Activated CD4-positive, alpha-beta T cell treated with anti-CD3 and anti-CD28 coated beads for 1 hour (primary cell): ENCODE measurements around the gene BICC1.

Source experiments
- DNase-seq: peaks from one replicate; pipeline ENCODE4 v3.0.0-alpha.2; 2020

Gene BICC1

GRCh38 chr10:58715061-58715460, 202.4 kb downstream of the BICC1 start:
- no peak for DNase-seq

GRCh38 chr10:58718596-58718995, 205.9 kb downstream of the BICC1 start:
- DNase-seq, result no peak

DNA sequence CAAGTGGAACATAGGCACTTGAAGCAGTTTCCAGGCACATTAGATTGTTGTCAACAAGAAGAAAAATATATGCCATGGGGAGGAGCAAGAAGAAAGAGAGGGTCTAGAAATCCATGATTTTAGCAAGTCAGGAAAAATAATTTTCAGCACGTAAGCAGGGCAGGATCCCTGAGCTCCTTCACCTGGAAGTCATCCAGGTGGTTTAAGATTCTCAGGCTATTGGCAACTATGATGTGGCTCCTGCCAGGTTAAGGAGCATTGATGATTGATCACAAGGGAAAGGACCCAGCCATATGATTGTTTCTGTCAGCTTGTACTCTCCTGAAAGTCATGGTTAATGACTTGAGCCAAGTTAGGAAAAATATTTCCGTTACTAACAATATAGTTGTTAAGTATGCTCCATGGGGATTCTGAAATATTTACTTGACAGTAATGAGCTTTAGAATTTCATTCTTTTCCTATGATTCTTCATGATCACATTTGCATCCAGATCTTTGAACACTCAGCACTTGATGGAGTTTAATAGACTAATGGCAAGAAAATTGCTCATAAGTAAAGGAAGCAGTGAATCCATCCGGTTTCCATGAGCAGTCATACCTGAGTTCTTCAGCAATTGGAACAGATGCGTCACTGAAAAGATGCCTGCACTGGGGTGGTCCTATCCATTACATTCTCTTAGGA, 209.1 kb downstream of the BICC1 start:
- DNase-seq, result no peak

GRCh38 chr10:58723186-58723585, 210.5 kb downstream of the BICC1 start:
- DNase-seq, result no peak

- DNase-seq, result no peak
Measured at GRCh38 chr10:58723966-58724365, 211.3 kb downstream of the BICC1 start.

DNA sequence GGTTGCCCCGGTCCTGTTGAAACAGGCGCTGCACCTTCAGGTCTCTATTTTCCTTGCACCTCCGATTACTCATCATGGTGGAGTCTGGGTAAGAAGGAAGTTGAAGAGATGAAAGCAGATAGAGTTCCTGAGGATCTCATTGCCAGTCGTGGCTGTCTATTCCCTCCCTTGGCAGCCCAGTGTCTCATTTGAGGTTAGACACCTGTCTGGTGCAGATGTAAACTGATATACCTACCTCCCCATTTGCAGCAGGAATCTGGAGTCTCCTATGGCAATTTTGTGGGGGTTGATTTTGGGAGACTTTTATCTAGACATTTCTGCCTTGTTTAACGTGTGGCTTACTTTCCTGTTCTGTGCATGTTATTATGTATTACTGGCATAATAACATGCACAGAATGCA, 212.1 kb downstream of the BICC1 start:
- no peak for DNase-seq

DNA sequence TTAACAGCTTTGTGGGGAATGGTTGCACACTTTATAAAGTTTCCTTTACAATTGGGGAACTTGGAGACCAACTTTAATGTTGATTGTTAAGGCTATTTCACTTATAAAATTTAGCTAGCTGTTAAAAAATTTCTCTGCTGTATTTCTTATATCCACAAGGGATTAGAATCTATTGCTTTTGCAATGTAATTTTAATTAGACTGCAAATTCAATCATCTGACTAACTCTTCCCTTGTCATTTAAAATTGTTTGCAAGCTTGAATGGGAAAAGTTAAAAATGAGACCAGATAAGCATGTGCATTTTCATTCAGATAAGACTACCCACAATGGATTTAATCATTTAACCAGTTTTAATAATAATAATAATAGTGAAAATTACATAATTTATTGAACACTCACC, 213.2 kb downstream of the BICC1 start:
- DNase-seq, result no peak

GRCh38 chr10:58727633-58728032, 215.0 kb downstream of the BICC1 start:
- no peak for DNase-seq

DNA sequence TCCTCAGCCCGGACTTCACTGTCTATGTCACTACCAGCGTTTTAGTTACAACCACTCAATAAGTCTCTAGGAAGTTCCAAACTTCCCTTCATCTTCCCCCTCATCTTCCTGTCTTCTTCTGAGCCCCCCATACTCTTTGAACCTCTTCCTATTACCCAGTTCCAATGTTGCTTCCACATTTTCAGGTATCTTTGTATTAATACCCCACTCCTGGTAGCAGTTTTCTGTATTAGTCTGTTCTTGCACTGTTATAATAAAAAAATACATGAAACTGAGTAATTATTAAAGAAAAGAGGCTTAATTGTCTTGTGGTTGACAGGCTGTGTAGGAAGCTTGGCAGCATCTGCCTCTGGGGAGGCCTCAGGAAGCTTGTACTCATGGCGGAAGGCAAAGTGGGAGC, 218.6 kb downstream of the BICC1 start:
- no peak for DNase-seq

GRCh38 chr10:58733436-58733835, 220.8 kb downstream of the BICC1 start:
- DNase-seq, result no peak

- no peak for DNase-seq
Measured at GRCh38 chr10:58734116-58734515, 221.4 kb downstream of the BICC1 start.

DNA sequence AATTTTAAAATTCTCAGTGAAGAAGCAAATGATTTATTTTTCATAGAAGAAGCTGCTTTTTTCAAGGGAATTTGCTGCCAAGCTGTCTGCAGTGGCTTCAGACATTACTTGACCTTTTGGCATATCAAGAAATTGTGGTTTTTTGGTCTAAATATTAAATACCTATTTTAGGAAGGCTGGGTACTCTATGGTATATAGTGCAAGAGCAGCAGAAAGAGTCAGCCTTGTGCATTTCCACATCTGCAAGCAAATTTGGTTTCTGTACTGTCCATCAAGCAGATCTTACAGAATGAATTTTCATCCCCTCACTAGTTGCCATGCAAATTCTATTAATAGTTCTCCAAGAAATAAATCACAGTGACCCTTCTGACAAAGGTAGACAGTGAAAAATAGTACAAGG, 222.0 kb downstream of the BICC1 start:
- no peak for DNase-seq

DNA sequence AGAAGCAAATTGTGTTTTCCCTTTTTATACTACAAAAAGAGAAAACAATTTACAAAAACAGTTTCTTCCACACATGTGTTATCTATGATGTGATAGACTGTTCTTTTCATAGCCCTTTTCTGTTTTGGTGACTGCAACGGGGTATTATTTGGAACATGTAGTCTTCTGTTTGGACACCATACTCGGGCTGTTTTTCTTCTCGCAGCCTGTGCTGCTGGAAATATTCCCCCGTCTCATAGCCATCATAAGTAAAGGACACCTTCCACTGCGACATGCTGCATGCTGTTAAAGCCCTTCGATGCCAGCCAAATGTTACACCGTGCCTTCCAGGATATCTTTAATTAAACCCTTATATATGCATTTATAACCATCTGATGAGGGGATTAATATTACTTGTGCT, 222.4 kb downstream of the BICC1 start:
- no peak for DNase-seq

- no peak for DNase-seq
Measured at GRCh38 chr10:58740620-58741369, 228.1 kb downstream of the BICC1 start.

DNA sequence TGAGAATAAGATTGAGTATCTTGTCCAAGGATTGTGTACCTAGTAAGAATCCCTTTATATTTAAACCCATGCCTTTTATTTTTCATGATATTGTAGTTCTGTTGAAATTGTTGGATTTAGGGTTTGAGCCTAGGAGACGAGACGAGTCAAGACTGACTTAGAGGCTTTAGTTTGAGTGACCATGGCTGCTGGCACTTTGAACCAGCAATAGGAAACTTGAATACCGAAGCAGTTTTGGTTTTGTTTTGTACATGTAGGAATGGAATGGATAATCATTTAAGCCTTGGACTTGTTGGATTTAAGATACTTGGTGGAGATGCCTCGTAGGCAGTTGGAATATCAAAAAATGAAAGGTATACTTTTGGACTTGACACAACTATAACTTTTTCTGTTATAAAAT, 229.0 kb downstream of the BICC1 start:
- DNase-seq, result no peak

DNA sequence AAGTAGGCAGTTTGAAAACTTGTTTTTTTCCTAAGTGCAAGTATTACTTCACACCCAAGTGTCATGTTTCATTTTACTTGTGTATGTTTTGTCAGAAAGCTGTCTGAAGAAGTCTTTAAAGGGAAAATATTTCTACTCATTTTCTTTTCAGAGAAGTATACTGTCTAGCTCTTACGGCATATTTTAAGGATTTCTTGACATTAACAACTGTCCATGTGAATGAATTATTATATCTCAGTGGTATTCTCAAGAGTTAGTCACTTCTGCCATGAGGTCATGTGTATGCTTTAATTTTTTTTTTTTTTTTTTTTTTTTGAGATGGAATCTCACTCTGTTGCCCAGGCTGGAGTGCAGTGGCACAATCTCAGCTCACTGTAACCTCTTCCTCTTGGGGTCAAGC, 229.5 kb downstream of the BICC1 start:
- DNase-seq, result no peak

DNA sequence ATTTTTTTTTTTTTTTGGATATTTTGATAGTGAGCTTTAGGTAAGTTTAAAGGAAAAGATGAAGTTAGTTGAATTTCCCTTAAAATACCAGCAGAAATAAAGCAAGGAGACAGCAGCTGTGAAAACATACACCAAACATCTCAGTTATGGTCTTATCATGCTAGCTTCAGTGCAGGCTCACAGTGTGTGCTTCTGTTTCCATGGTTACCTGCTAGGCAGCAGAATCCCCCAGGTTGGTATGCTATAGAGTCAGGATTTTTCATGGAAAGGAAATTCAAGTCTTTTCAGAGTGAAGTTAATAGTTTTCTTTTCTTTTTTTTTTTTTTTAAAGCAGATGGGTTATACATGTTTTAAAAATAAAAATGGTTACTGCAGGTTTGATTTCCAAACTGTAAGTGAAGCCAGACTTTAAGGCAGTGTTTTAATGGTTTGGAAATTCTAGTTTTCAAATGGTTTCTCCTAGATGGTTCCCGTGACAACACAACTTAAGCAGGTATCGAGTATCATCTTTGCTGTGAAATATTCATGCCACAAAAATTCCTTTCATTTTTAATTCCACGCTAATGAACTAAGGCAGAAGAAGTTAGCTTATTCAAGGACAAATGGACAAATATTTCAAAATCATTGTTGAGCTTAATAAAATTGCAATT, 230.9 kb downstream of the BICC1 start:
- no peak for DNase-seq

- DNase-seq, result no peak
Measured at GRCh38 chr10:58746474-58747185, 234.0 kb downstream of the BICC1 start.

GRCh38 chr10:58747687-58748086, 235.0 kb downstream of the BICC1 start:
- no peak for DNase-seq

DNA sequence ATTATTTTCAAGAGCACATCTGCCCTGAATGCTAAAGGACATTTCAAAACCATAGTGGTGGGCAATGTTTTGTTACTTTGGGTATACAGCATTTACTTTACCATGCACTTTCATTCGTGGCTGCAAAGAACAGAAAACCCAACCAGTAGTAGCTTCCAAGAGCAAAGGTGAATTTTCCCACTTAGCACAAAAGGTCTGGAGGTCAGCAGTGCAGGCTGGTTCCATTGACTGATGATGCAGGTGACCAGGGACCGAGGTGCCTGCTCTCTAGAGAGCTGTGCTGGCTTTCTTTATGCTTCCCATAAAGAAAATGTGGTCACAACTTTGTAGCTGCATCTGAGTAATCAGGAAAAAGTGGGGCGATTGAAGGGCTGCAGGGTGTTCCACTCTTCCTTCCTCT, 240.0 kb downstream of the BICC1 start:
- no peak for DNase-seq

DNA sequence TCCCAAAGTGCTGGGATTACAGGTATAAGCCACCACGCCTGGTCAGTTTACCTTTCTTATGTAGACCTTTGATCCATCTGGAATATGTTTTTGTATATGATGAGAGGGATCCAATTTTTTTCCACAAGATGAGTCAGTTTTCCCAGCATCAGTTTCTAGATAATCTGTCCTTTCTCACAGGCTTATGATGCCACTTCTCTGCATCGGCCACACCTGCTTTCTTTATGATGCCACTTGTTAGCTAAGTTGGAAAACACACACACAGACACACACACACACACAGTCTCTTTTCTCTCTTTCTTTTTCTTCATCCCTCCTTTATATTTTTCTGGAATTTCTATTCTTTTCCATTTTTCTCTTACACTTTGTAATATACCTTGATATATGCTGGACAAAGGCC, 240.8 kb downstream of the BICC1 start:
- DNase-seq, result no peak

DNA sequence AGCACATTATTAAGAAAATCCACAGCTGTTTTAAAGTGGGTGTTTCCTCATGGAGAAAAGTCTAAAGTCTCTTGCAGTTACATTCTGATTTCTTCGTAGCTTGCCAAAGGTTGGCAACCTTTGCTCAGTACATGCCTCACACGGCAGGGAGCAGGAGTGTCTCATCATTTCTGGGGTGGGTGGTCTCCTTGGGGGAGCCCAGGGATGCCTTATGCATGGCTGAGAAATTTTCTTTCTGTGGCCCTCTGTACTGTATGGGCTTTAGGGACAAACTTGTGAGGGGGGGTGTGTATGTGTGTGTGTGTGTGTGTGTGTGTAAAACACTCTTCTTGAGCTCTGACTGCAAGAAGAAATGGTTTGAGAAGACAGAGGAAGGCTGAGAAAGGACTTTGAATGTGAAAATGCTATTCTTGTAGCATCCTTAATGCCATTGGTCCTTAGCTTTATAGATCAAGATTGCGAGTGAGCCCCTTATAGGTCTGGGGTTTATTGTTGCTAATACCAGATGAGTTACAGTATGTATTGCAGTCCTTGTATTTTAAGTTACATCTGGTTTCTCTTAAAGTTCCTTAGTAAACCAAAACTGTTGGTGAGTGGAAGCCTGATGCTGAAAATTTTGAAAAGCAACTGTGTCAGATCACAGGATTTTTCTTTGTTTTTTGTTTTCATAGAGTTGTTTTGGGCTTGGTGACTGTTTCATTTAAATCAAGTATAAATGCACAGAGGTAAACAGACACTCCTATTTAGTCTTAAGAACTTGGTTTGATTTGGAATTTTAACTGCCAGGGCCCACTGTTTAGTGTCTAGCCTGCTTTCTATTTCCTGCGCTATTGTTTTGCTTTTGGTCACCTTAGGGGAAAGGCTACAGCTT, 242.0 kb downstream of the BICC1 start:
- no peak for DNase-seq

DNA sequence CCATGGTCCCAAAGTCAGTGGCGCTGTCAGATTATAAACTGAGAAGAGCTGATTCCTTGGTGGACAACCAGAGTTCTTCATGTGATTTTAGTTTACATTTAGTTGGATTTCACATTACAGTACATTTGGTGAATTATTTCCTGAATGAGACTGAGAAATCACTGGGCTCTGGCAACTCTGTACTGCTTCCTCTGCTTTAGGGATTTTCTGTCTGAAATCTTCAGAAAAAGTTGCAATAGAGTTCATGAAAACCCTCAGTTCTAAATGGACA, 242.6 kb downstream of the BICC1 start:
- no peak for DNase-seq
